AG10803 (cell line): ENCODE data around the gene KLHL1.

Experiments used
- DNase-seq: peaks from one replicate; pipeline ENCODE4 v3.0.0; 2010; ENCODE audit warnings: low read depth
- H3K4me3 ChIP-seq: 2 replicates; pipeline ENCODE4 v1.5.1; 2011; ENCODE audit warnings: mild to moderate bottlenecking, low read length, control low read depth
- TF ChIP-seq, protein P1 (sequence below): conservative IDR thresholded peaks from 2 replicates; pipeline ENCODE4 v1.5.1; 2011; ENCODE audit warnings: mild to moderate bottlenecking, low read length, control low read depth, inconsistent platforms

Gene KLHL1

DNA sequence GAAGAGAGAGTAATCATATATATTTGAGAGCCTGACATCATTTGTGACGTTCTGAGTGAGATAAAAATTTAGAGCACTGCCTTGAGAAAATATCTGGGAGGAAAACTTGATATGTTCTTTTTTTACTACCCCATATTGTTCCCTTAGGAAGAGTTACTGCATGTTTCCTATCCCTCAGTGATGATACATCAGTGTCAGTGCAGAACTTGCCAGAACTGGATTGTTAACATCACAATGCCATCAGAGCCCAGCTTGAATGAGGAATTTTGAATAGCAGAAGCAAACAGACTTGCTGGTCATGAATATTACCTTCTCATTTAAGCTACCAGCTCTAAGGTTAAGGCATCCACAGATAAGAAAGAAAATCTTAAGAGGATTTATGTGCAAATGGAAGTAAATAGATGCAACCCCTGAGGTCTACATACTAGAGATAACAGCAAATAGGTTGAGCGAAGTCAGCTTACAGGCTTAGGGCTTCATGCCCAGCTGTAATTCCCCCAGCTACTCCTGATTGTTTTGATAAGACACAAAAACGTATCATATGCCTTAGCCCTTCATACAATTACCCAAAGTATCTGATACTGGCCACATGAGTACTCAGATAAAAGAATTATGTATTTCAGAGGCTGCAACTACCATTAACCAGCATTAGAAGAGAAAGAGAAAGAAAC is 314.3 kb downstream of the KLHL1 start:
- TF ChIP-seq, protein P1, sequence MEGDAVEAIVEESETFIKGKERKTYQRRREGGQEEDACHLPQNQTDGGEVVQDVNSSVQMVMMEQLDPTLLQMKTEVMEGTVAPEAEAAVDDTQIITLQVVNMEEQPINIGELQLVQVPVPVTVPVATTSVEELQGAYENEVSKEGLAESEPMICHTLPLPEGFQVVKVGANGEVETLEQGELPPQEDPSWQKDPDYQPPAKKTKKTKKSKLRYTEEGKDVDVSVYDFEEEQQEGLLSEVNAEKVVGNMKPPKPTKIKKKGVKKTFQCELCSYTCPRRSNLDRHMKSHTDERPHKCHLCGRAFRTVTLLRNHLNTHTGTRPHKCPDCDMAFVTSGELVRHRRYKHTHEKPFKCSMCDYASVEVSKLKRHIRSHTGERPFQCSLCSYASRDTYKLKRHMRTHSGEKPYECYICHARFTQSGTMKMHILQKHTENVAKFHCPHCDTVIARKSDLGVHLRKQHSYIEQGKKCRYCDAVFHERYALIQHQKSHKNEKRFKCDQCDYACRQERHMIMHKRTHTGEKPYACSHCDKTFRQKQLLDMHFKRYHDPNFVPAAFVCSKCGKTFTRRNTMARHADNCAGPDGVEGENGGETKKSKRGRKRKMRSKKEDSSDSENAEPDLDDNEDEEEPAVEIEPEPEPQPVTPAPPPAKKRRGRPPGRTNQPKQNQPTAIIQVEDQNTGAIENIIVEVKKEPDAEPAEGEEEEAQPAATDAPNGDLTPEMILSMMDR, result no peak
- no peak for DNase-seq
- H3K4me3 ChIP-seq, result no peak overlapping the region

DNA sequence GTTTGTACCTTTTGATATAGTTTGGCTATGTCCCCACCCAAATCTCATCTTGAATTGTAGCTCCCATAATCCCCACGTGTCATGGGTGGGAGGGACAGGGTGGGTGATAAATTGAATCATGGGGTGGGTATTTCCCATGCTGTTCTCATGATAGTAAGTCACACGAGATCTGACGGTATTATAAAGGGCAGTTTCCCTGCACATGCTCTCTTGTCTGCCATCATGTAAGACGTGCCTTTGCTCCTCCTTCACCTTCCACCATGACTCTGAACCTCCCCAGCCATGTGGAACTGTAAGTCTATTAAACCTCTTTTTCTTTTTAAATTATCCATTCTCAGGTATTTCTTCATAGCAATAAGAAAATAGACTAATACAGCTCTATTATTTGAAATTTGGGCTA is 331.3 kb downstream of the KLHL1 start:
- no peak for DNase-seq
- no peak overlapping the region for H3K4me3 ChIP-seq
- TF ChIP-seq, protein P1, result no peak

DNA sequence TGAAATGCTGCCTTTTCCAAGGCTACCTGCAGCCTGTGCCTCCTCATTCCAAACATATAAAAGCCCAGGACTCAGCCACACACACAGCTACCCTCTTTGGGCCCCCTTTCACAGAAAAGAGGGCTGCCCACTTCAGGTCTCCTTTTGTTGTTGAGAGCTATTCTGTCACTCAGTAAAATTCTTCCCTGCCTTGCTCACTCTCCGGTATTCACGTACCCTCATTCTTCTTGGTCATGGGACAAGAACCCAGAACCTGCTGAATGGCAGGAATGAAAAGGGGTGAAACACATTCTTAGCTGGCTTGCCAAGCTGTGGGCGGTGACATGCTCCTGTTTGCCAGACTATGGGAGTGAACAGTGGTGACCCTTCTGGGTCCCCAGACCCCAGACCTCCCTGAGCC is 338.6 kb downstream of the KLHL1 start:
- DNase-seq, result no peak
- TF ChIP-seq, protein P1, result no peak
- H3K4me3 ChIP-seq, result no peak overlapping the region

DNA sequence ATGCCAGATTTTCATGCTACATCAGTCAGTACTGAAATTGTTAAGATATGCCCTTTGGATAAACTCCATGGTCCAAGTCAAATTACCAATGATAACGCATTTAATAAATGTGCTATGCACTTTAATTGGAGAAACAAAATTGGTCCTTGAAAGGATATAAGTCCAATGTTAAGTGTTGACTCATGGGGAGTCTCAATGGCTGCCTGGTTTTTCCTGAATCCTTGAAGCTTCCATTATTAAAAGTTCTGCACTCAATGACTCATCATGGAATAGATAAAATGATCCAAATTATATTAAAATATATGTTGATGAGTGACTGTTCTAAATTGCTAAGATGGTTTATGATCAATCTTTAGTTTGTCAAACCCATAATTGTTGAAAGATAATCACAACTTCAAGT is 346.7 kb downstream of the KLHL1 start:
- no peak overlapping the region for H3K4me3 ChIP-seq
- no peak for DNase-seq
- TF ChIP-seq, protein P1, result no peak

DNA sequence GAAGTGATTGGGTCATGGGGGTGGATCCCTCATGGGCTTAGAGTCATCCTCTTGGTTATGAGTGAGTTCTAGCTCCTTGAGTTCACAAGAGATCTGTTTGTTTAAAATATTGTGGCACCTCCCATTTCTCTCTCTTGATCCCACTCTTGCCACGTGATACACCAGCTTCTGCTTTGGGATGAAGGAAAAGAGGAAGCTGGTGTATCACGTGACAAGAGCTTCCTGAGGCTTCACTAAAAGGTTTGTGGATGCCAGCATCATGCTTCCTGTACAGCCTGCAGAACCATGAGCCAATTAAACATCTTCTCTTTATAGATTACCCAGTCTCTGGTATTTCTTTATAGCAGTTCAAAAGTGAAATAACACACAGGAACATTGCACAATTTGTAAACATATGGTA is 353.2 kb downstream of the KLHL1 start:
- TF ChIP-seq, protein P1, result no peak
- DNase-seq, result no peak
- H3K4me3 ChIP-seq, result no peak overlapping the region

DNA sequence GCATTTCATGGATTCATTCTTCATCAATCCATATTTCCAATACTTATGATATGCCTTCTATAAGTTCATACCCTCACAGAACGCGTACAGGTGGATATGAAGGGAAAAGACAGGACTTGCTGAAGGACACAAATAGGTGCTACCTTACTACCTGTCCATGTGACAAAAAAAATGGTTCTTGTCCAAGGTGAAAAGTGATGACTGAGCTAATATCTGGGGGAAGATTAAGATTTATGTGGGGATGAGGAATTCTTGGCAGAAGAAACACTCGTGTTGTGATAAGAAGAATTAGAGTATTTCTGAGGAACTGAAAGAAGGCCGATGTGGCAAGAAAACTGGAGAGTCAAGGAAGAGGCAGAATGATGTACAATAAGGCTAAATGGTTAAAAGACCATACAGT is 357.0 kb downstream of the KLHL1 start:
- TF ChIP-seq, protein P1, result no peak
- no peak for DNase-seq
- no peak overlapping the region for H3K4me3 ChIP-seq

DNA sequence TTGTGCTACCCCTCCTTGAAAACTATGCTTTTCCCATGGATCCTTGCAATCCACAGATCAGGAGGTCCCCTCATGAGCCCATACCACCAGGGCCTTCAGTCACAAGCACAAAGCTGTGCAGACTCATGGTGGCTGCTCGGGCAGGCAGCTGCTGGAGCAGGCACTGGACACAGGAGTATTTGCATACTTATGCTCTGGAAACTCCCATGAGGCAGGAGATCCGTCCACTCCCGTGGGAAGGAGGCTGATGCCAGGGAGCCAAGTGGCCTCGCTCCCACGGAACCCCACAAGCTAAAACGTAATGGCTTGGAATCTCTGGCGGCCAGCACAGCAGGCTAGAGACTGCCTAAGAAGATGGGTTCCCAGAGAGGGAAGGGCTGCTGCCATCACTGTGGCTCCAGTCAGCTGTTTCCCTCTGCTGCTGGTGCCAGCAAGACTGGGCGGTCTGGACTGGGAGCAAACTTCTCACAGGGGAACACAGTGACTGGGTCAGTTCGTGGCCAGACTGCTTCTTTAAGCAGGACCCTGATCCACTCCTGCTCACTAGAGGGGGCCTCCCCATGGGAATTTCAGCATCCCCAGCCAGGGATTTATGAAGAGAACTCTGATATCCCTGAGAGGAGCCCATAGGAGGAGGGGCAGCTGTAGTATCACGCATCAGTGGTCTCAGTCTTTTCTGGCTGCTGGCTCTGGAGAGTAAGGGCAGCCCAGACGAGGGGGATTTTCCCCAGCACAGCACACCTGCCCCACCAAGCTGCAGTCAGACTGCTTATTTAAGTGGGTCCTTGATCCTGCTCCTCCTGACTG is 370.9 kb downstream of the KLHL1 start:
- H3K4me3 ChIP-seq, result no peak overlapping the region
- TF ChIP-seq, protein P1, result no peak
- DNase-seq, result no peak
